K562 (cell line): ENCODE data around the gene NELL1. TPM values are rescaled to one million over a fixed set of nuclear protein-coding genes. Genes with fewer than 3 reads are reported as not detected.

Experiments used
- ATAC-seq: fragments of 200-7000 bp; cut with Tn5 transposase; 3 replicates; pipeline ENCODE4 v1.9.1; 2020; ENCODE audit warnings: moderate library complexity
- BruUV-seq: library from RNA; stranded (reverse); fragments of 400-500 nt; replicated peaks from 2 replicates; lab custom pipeline; 2021; lab: Mats Ljungman, UMichigan
- CTCF ChIA-PET: fragments of 300-600 bp; formaldehyde crosslinking; extraction: SDS; loops from one replicate; lab custom pipeline; 2021; ENCODE audit warnings: low intra/inter-chr PET ratio; lab: Yijun Ruan, JAX
- POLR2A ChIA-PET: fragments of 300-600, 350-650 bp; sonication (Branson Sonifier 250); formaldehyde crosslinking; extraction: SDS; loops from one replicate; lab custom pipeline; 2021; ENCODE audit warnings: antibody characterized with exemption, inconsistent platforms; lab: Yijun Ruan, JAX
- DNase-seq, 4 experiments: peaks; one replicate each; pipeline versions ENCODE4 v3.0.0 to v3.0.0-alpha.2; 2011 to 2018; ENCODE audit warnings: low spot score in 3 of 4, mixed read lengths in 3 of 4; ENCODE audit errors: extremely low read depth in 1 of 4
- FAIRE-seq: peaks from 2 replicates; lab custom pipeline; 2011; peaks lifted over from hg19 to GRCh38; lab: Jason Lieb, UNC
- H2AFZ ChIP-seq: 2 replicates; pipeline ENCODE4 v1.6.0; 2011; ENCODE audit warnings: low read depth, low read length, control low read depth, inconsistent platforms
- H3K27ac ChIP-seq: fragments of 200-600 bp; 3 replicates; pipeline ENCODE4 v1.8.0; 2011; ENCODE audit warnings: low read depth, mild to moderate bottlenecking, control low read depth, inconsistent platforms, low read length, moderate library complexity, mixed read lengths; ENCODE audit errors: extremely low read depth
- H3K27me3 ChIP-seq, 2 experiments: fragments of 300-600 bp in 1 of 2; 2 replicates in 1 of 2; 3 replicates in 1 of 2; pipeline versions ENCODE4 v1.6.0 to v1.8.0; 2011; ENCODE audit warnings: inconsistent platforms in 2 of 2, low read length in 2 of 2, mild to moderate bottlenecking in 1 of 2, mixed read lengths in 1 of 2, moderate library complexity in 1 of 2; ENCODE audit not compliant: control insufficient read depth in 2 of 2, insufficient read depth in 2 of 2
- H3K36me3 ChIP-seq: fragments of 300-600 bp; 3 replicates; pipeline ENCODE4 v1.8.0; 2011; ENCODE audit warnings: mild to moderate bottlenecking, low read length, inconsistent platforms; ENCODE audit not compliant: control insufficient read depth, insufficient read depth
- H3K4me1 ChIP-seq, 2 experiments: fragments of 200-600 bp in 1 of 2; replicated peaks in 1 of 2; 2 replicates in 1 of 2; 3 replicates in 1 of 2; pipeline versions ENCODE4 v1.5.1 to v1.8.0; 2011; ENCODE audit warnings: inconsistent platforms in 2 of 2, low read length in 2 of 2, mild to moderate bottlenecking in 1 of 2, mixed read lengths in 1 of 2, moderate library complexity in 1 of 2; ENCODE audit not compliant: control insufficient read depth in 2 of 2, insufficient read depth in 2 of 2
- H3K4me2 ChIP-seq: 2 replicates; pipeline ENCODE4 v1.6.1; 2011; ENCODE audit warnings: low read length, control low read depth, inconsistent platforms, mixed read lengths; ENCODE audit not compliant: insufficient read depth
- H3K4me3 ChIP-seq: fragments of 200-600 bp; sonication (generic), shearing (Covaris generic); 2 replicates; pipeline ENCODE4 v1.5.1; 2016; ENCODE audit warnings: control low read depth, inconsistent platforms
- H3K79me2 ChIP-seq: fragments of 200-600 bp; 3 replicates; pipeline ENCODE4 v1.8.0; 2011; ENCODE audit warnings: low read length, inconsistent platforms; ENCODE audit not compliant: control insufficient read depth, insufficient read depth
- H3K9ac ChIP-seq, 2 experiments: 2 replicates each; pipeline versions ENCODE4 v1.6.0 to v1.6.1; 2011; ENCODE audit warnings: low read depth in 2 of 2, low read length in 2 of 2, control low read depth in 1 of 2, inconsistent platforms in 1 of 2, mild to moderate bottlenecking in 1 of 2, mixed read lengths in 1 of 2; ENCODE audit not compliant: insufficient read depth in 1 of 2
- H3K9me1 ChIP-seq: one replicate; pipeline ENCODE4 v1.6.0; 2011; ENCODE audit warnings: inconsistent platforms, mild to moderate bottlenecking, low read length, moderate library complexity; ENCODE audit not compliant: control insufficient read depth, insufficient read depth
- H3K9me3 ChIP-seq: replicated peaks from 2 replicates; pipeline ENCODE4 v1.5.1; 2011; ENCODE audit warnings: low read depth, low read length, inconsistent platforms; ENCODE audit not compliant: control insufficient read depth, insufficient read depth
- H4K20me1 ChIP-seq: replicated peaks from 2 replicates; pipeline ENCODE4 v1.6.1; 2011; ENCODE audit warnings: low read length, inconsistent platforms, mixed read lengths; ENCODE audit not compliant: control insufficient read depth, insufficient read depth
- EWSR1 ChIP-seq: fragments of 450-650 bp; IDR thresholded peaks from 2 replicates; pipeline ENCODE4 v1.6.1; 2018; ENCODE audit warnings: borderline replicate concordance, mild to moderate bottlenecking, low read depth, moderate library complexity; ENCODE audit not compliant: partially characterized antibody
- ZNF445 ChIP-seq: fragments of 250-450 bp; sonication (Bioruptor Pico); IDR thresholded peaks from 2 replicates; pipeline ENCODE4 v1.4.0; 2020; ENCODE audit warnings: low read depth, mild to moderate bottlenecking, moderate library complexity
- WGBS: fragments of 100-300 bp; shearing (Covaris generic); methylation state at CpG from one replicate; pipeline ENCODE4 v1.1.6; 2016; ENCODE audit warnings: low coverage, mixed read lengths; ENCODE audit not compliant: insufficient coverage; ENCODE audit errors: missing lambda C conversion rate; 5-methylcytosine and 5-hydroxymethylcytosine counted together
- in situ Hi-C: fragments of 300-500 bp; cut with MboI; formaldehyde crosslinking; loops from 4 replicates; pipeline ENCODE4 v1.15.0; 2018; ENCODE audit warnings: inconsistent platforms, mixed read lengths
- intact Hi-C: fragments of 100-400 bp; cut with micrococcal nuclease; formaldehyde crosslinking; loops from 2 replicates; pipeline ENCODE4 v1.14.2; 2022
- polyA plus RNA-seq, 8 experiments: library from polyadenylated mRNA; depleted of rRNA in 4 of 8; stranded (reverse) in 5 of 8; unstranded in 3 of 8; fragments of >200 nt; fragmentation: Nextera tagmentation in 2 of 8; fragmentation: Illumina TruSeq in 1 of 8; extraction: Ambion mirVana in 2 of 8; extraction: Trizol in 1 of 8; gene quantifications; 2 replicates each; pipeline versions ENCODE4 v1.2.1 to v1.2.3, GENCODE V29; 2011 to 2014; ENCODE audit warnings: inconsistent platforms in 1 of 8, missing spikeins in 1 of 8
- total RNA-seq, 7 experiments: library from RNA; depleted of rRNA in 6 of 7; stranded (reverse); fragments of >200 nt in 6 of 7; fragmentation: Illumina TruSeq in 2 of 7; extraction: Trizol in 2 of 7; gene quantifications; 2 replicates each; pipeline versions ENCODE4 v1.2.1 to v1.2.3, GENCODE V29; 2011 to 2021; ENCODE audit warnings: low replicate concordance in 1 of 7
- TF ChIP-seq, protein P1 (sequence below), 2 experiments: fragments of 450-650 bp in 1 of 2; sonication (generic) in 1 of 2; formaldehyde crosslinking in 1 of 2; IDR thresholded peaks; 2 replicates each; pipeline versions ENCODE4 v1.7.1 to v1.9.0; 2016 to 2022; ENCODE audit warnings: inconsistent platforms in 1 of 2, mild to moderate bottlenecking in 1 of 2, missing genetic modification reagents in 1 of 2
- TF ChIP-seq, protein P2 (sequence below): fragments of 250-450 bp; sonication (Bioruptor Pico); IDR thresholded peaks from 2 replicates; pipeline ENCODE4 v1.8.0; 2022; ENCODE audit warnings: inconsistent platforms
- TF ChIP-seq, protein P3 (sequence below): fragments of 250-450 bp; sonication (Bioruptor Pico); IDR thresholded peaks from 2 replicates; pipeline ENCODE4 v1.4.0; 2020; ENCODE audit warnings: mild to moderate bottlenecking

Gene NELL1
- total and polyA plus RNA-seq, 9 of the 15 experiments (the other 6 are each of a cell fraction or from before 2014, with no cell fraction given): not detected

DNA sequence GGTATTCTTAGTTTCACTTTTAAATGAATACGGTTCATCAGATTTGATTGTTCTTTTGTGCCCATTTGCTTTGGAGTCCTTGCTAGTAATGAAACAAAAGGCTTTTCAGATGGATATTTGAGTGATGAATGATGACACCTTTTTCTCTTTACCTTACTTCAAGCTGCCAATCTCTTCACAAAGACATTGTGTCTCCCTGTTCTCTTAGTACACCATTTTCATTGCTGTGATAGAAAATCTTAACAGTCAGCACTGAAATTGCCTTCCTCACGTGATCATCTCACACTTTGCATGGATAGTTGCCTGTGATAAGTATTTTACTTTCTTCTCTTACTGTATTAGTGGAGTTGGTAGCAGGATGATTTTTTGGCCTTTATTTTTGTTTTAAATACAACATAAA, 396.6 kb downstream of the NELL1 start:
- H3K79me2 ChIP-seq: no peaks in the 10 kb centered on the region
- H3K4me3 ChIP-seq: no peak overlapping the region
- no peak overlapping the region for H2AFZ ChIP-seq
- H3K9ac ChIP-seq: no peak overlapping the region
- POLR2A ChIA-PET: no interaction called here
- CTCF ChIA-PET: no interaction called here
- no peaks in the 10 kb centered on the region for H3K9me3 ChIP-seq
- in situ Hi-C loops: no loop called here
- no TSS peak for BruUV-seq
- TF ChIP-seq ZNF445 (CRISPR knock-in tag) (no peak), EWSR1 (no peak)
- TF ChIP-seq, protein P1, sequence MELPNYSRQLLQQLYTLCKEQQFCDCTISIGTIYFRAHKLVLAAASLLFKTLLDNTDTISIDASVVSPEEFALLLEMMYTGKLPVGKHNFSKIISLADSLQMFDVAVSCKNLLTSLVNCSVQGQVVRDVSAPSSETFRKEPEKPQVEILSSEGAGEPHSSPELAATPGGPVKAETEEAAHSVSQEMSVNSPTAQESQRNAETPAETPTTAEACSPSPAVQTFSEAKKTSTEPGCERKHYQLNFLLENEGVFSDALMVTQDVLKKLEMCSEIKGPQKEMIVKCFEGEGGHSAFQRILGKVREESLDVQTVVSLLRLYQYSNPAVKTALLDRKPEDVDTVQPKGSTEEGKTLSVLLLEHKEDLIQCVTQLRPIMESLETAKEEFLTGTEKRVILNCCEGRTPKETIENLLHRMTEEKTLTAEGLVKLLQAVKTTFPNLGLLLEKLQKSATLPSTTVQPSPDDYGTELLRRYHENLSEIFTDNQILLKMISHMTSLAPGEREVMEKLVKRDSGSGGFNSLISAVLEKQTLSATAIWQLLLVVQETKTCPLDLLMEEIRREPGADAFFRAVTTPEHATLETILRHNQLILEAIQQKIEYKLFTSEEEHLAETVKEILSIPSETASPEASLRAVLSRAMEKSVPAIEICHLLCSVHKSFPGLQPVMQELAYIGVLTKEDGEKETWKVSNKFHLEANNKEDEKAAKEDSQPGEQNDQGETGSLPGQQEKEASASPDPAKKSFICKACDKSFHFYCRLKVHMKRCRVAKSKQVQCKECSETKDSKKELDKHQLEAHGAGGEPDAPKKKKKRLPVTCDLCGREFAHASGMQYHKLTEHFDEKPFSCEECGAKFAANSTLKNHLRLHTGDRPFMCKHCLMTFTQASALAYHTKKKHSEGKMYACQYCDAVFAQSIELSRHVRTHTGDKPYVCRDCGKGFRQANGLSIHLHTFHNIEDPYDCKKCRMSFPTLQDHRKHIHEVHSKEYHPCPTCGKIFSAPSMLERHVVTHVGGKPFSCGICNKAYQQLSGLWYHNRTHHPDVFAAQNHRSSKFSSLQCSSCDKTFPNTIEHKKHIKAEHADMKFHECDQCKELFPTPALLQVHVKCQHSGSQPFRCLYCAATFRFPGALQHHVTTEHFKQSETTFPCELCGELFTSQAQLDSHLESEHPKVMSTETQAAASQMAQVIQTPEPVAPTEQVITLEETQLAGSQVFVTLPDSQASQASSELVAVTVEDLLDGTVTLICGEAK (IDR thresholded peaks at IDR 0.05): no peak
- TF ChIP-seq, protein P1 (CRISPR knock-in tag; IDR thresholded peaks at IDR 0.05): no peak
- TF ChIP-seq, protein P2, sequence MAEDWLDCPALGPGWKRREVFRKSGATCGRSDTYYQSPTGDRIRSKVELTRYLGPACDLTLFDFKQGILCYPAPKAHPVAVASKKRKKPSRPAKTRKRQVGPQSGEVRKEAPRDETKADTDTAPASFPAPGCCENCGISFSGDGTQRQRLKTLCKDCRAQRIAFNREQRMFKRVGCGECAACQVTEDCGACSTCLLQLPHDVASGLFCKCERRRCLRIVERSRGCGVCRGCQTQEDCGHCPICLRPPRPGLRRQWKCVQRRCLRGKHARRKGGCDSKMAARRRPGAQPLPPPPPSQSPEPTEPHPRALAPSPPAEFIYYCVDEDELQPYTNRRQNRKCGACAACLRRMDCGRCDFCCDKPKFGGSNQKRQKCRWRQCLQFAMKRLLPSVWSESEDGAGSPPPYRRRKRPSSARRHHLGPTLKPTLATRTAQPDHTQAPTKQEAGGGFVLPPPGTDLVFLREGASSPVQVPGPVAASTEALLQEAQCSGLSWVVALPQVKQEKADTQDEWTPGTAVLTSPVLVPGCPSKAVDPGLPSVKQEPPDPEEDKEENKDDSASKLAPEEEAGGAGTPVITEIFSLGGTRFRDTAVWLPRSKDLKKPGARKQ (CRISPR knock-in tag): no peak
- TF ChIP-seq, protein P3, sequence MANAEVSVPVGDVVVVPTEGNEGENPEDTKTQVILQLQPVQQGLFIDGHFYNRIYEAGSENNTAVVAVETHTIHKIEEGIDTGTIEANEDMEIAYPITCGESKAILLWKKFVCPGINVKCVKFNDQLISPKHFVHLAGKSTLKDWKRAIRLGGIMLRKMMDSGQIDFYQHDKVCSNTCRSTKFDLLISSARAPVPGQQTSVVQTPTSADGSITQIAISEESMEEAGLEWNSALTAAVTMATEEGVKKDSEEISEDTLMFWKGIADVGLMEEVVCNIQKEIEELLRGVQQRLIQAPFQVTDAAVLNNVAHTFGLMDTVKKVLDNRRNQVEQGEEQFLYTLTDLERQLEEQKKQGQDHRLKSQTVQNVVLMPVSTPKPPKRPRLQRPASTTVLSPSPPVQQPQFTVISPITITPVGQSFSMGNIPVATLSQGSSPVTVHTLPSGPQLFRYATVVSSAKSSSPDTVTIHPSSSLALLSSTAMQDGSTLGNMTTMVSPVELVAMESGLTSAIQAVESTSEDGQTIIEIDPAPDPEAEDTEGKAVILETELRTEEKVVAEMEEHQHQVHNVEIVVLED (CRISPR knock-in tag): no peak
- no peaks in the 10 kb centered on the region for H3K9me1 ChIP-seq
- no peaks in the 10 kb centered on the region for H3K36me3 ChIP-seq
- FAIRE-seq: no peak
- H3K27ac ChIP-seq: no peak overlapping the region
- no peak overlapping the region for H3K4me2 ChIP-seq
- 0% methylated on average over 2 of the region's 2 CpGs for WGBS
- DNase-seq: no peak
- H4K20me1 ChIP-seq: no peaks in the 10 kb centered on the region
- no peaks in the 10 kb centered on the region for H3K4me1 ChIP-seq
- no peak for ATAC-seq
- H3K27me3 ChIP-seq: no peaks in the 10 kb centered on the region
- intact Hi-C loops: no loop called here
